Upper lobe of left lung (tissue), 6 donors: ENCODE results near the gene TNFRSF25. TPM values are rescaled to one million over a fixed set of nuclear protein-coding genes. Genes with fewer than 3 reads are reported as not detected.
"Not testable (repeated sequence)": the region's sequence is repeated elsewhere in the genome, so short reads cannot be mapped to it uniquely, and the experiment has no call there.

Experiments
- ATAC-seq, 2 donors: fragments of 200-7000 bp; cut with Tn5 transposase; one replicate each; pipeline ENCODE4 v1.9.1; 2022; ENCODE audit warnings: mild to moderate bottlenecking in 2 of 2, moderate library complexity in 2 of 2; ENCODE audit not compliant: low FRiP score in 2 of 2
- DNase-seq, 2 donors: peaks; one replicate each; pipeline ENCODE4 v3.0.0-alpha.2; 2019 to 2020
- H3K27ac ChIP-seq, 4 donors: fragments of 200-600 bp; sonication (generic); one replicate each; pipeline ENCODE4 v1.5.1; 2016 to 2019
- H3K27me3 ChIP-seq, 4 donors: fragments of 200-600 bp; sonication (generic); one replicate each; pipeline ENCODE4 v1.5.1; 2017 to 2019
- H3K36me3 ChIP-seq, 4 donors: fragments of 200-600 bp; sonication (generic); one replicate each; pipeline ENCODE4 v1.5.1; 2016 to 2019
- H3K4me1 ChIP-seq, 4 donors: fragments of 200-600 bp; sonication (generic); one replicate each; pipeline ENCODE4 v1.5.1; 2018 to 2019
- H3K4me3 ChIP-seq, 4 donors: fragments of 200-600 bp; sonication (generic); one replicate each; pipeline ENCODE4 v1.5.1; 2017 to 2019; ENCODE audit warnings: mild to moderate bottlenecking in 2 of 4, moderate library complexity in 1 of 4
- H3K9me3 ChIP-seq, 4 donors: fragments of 200-600 bp; sonication (generic); one replicate each; pipeline ENCODE4 v1.5.1; 2018 to 2019
- CTCF ChIP-seq, 6 experiments: fragments of 450-650 bp in 4 of 6; fragments of 200-600 bp in 2 of 6; sonication (generic) in 2 of 6; IDR thresholded peaks; one replicate each; pipeline ENCODE4 v1.5.1; 2016 to 2019; ENCODE audit warnings: antibody characterized with exemption in 6 of 6
- EP300 ChIP-seq, 4 donors: sonication (generic); formaldehyde crosslinking; IDR thresholded peaks; one replicate each; pipeline ENCODE4 v1.5.1; 2017; ENCODE audit warnings: antibody characterized with exemption in 4 of 4, control low read depth in 2 of 4
- POLR2A ChIP-seq, 4 donors: fragments of 450-650 bp; IDR thresholded peaks; one replicate each; pipeline ENCODE4 v1.5.1; 2016 to 2017; ENCODE audit warnings: antibody characterized with exemption in 4 of 4, mild to moderate bottlenecking in 2 of 4
- POLR2AphosphoS5 ChIP-seq, 2 donors: sonication (generic); formaldehyde crosslinking; IDR thresholded peaks; one replicate each; pipeline ENCODE4 v1.5.1; 2017; ENCODE audit warnings: antibody characterized with exemption in 2 of 2
- WGBS, 2 donors: methylation state at CpG; one replicate each; pipeline ENCODE4 v1.1.5; 2017 to 2018; 5-methylcytosine and 5-hydroxymethylcytosine counted together
- total RNA-seq, 6 donors: library from RNA; depleted of rRNA in 4 of 6; stranded (reverse); fragments of >200 nt in 4 of 6; gene quantifications; one replicate each; pipeline versions ENCODE4 v1.1.0 to v1.2.1, GENCODE V29; 2016 to 2021
- donor health status: DM: no; HTN: no; CAD: no; lungs with moderate emphysema.
- donor health status: DM: no; HTN: yes; CAD: no; lungs with severe emphysema.

TNFRSF25 gene
- total RNA-seq, 6 donors from 2014 or later = 4.6 to 51.3 (median 14.0) TPM

GRCh38 chr1:6454856-6455751 is 10.9 kb downstream of the TNFRSF25 start:
- TF ChIP-seq POLR2A (IDR thresholded peaks at IDR 0.05) (no peak), POLR2AphosphoS5 (IDR thresholded peaks at IDR 0.05) (no peak), CTCF (IDR thresholded peaks at IDR 0.05) (peak in 1 of 6 experiments; percentile 39)
- no peaks in the 10 kb centered on the region for H3K9me3 ChIP-seq
- no peaks in the 10 kb centered on the region for H3K36me3 ChIP-seq
- no peak overlapping the region for H3K4me3 ChIP-seq
- ATAC-seq = no peak
- peaks cover 4 to 23% (median 8%) of the 10 kb centered on the region in 4 donors for H3K4me1 ChIP-seq
- peaks cover 0 to 37% (median 11%) of the 10 kb centered on the region in 4 donors for H3K27me3 ChIP-seq
- no peak overlapping the region for H3K27ac ChIP-seq
- DNase-seq = peak in 1 of 2 donors; percentile 83
- WGBS, 2 donors = 8% methylated on average over 19 of the region's 115 CpGs; no CpG with 5 or more reads in 1 of the 2 donors

DNA sequence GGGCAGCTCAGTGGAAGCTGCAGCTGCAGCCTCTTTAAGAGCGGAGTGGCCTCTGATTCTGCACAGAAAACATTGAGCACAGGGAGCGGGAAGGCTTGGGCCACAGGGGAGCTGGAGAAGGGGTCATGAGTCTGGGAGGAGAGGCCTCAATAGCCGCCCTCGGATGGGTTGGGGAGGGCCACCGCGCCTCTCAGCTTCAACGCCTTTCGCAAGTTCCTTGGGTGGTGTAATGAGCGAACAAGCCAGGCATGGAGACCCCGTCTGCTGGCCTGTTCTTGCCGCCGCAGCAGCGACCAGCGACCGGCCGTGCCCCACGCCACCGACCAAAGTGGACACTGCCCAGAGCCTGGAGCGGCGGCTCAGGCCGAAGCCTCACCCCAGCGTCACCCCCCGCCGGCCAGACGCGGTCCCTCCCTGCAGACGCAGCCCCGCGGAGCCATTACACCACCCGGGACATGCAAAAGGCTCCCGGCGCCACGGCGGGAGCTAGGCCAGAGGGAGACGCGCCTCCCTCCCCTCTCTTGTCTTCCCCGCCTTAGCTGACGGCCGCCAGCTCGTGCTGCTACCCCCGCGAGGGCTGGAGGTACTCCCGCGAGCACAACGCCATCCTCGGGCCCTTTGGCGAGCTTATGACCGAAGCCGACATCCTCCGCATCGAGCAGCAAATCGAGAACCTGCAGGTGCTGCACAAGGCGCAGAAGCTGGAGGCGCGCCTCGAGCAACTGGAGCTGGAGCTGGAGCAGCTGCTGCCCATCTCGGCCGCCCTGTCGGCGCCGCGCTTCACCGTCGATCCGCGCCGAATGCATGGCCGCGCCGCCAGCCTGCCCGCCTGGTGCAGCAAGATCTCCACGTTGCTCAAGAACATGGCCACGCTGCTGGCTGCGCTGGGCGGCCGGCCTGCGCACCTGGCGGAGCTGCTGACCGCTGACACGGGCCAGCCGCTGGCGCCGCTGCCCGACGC is 11.8 kb downstream of the TNFRSF25 start:
- Histone ChIP-seq H3K27me3 (peaks cover 0 to 41% (median 16%) of the 10 kb centered on the region in 4 donors), H3K4me1 (peaks cover 0 to 20% (median 8%) of the 10 kb centered on the region in 4 donors)
- H3K27ac ChIP-seq, H3K4me3 ChIP-seq, H3K36me3 ChIP-seq, H3K9me3 ChIP-seq, ATAC-seq: not testable (repeated sequence)
- peak in 1 of 2 donors; percentile 86 for DNase-seq
- WGBS, 2 donors = 27 to 55% methylated on average over 3 to 66 of the region's 85 CpGs

GRCh38 chr1:6450943-6451373 is 15.0 kb downstream of the TNFRSF25 start:
- Histone ChIP-seq H3K4me1 (peaks cover 19 to 47% (median 24%) of the 10 kb centered on the region in 4 donors), H3K27me3 (peaks cover 2 to 68% (median 30%) of the 10 kb centered on the region in 4 donors)
- 72 to 83% methylated on average over 4 to 5 of the region's 6 CpGs for WGBS, 2 donors

DNA sequence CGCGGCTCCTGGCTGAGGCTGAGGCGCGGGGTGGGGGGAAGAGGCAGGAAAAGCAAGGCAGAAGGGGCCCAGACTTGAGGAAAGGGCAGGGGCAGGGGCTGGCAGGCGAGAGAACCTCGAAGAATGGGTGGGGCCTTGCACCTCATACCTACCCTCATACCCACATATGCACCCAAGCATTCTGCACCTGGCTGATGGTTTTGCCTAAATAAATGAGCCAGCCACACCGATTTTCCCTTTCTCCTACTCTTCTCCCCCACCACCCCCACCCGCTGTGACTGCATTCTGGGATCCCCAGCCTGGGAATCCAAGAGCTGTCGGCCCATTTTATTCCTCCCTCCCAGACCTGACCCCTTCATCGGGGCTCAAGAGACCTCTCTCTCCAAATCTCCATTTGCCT is 15.5 kb downstream of the TNFRSF25 start:
- not testable (repeated sequence) for H3K9me3 ChIP-seq, DNase-seq, H3K36me3 ChIP-seq, H3K4me3 ChIP-seq, ATAC-seq, H3K27ac ChIP-seq
- 40 to 42% methylated on average over 9 to 10 of the region's 10 CpGs for WGBS, 2 donors
- peaks cover 2 to 64% (median 28%) of the 10 kb centered on the region in 4 donors for H3K27me3 ChIP-seq
- H3K4me1 ChIP-seq = peaks cover 19 to 44% (median 24%) of the 10 kb centered on the region in 4 donors

More at GRCh38 chr1:6450943-6451373, 15.0 kb downstream of the TNFRSF25 start:
- DNase-seq (no peak), ATAC-seq (no peak)
- TF ChIP-seq POLR2AphosphoS5 (IDR thresholded peaks at IDR 0.05) (no peak), POLR2A (IDR thresholded peaks at IDR 0.05) (no peak), CTCF (IDR thresholded peaks at IDR 0.05) (no peak), EP300 (IDR thresholded peaks at IDR 0.05) (no peak)
- no peaks in the 10 kb centered on the region for H3K36me3 ChIP-seq
- H3K4me3 ChIP-seq = no peak overlapping the region
- H3K9me3 ChIP-seq = no peaks in the 10 kb centered on the region
- no peak overlapping the region for H3K27ac ChIP-seq

DNA sequence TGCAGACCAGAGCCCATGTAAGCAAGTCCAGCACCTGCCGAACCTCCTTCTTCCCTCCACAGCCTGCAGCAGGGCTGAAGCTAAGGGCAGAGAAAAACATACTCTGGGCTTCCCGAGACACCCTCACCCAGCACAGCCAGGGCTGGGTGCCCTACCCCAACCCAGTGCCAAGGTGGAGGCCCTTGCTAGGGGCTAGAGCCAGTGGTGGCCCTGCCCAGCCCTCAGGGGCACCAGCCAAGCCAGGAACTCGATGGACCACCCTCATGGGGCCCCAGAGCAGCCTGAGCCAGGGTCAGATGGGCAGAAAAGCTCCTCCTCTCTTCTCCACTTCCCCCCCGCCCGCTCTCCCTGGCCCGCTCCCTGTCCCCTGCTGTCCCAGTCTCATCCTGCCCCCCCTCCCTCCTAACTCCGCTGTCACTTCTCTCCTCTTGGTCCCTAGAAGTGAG is 15.9 kb downstream of the TNFRSF25 start:
- no peaks in the 10 kb centered on the region for H3K9me3 ChIP-seq
- no peaks in the 10 kb centered on the region for H3K36me3 ChIP-seq
- TF ChIP-seq EP300 (IDR thresholded peaks at IDR 0.05) = no peak
- no peak for TF ChIP-seq CTCF (IDR thresholded peaks at IDR 0.05)
- DNase-seq (no peak), ATAC-seq (no peak)
- peaks cover 2 to 59% (median 26%) of the 10 kb centered on the region in 4 donors for H3K27me3 ChIP-seq
- WGBS, 2 donors = 25 to 40% methylated on average over 2 to 3 of the region's 7 CpGs
- no peak overlapping the region for H3K4me3 ChIP-seq
- no peak overlapping the region for H3K27ac ChIP-seq
- peaks cover 19 to 40% (median 22%) of the 10 kb centered on the region in 4 donors for H3K4me1 ChIP-seq
